ENCODE data around the gene SLC29A1.

SLC29A1 gene

DNA sequence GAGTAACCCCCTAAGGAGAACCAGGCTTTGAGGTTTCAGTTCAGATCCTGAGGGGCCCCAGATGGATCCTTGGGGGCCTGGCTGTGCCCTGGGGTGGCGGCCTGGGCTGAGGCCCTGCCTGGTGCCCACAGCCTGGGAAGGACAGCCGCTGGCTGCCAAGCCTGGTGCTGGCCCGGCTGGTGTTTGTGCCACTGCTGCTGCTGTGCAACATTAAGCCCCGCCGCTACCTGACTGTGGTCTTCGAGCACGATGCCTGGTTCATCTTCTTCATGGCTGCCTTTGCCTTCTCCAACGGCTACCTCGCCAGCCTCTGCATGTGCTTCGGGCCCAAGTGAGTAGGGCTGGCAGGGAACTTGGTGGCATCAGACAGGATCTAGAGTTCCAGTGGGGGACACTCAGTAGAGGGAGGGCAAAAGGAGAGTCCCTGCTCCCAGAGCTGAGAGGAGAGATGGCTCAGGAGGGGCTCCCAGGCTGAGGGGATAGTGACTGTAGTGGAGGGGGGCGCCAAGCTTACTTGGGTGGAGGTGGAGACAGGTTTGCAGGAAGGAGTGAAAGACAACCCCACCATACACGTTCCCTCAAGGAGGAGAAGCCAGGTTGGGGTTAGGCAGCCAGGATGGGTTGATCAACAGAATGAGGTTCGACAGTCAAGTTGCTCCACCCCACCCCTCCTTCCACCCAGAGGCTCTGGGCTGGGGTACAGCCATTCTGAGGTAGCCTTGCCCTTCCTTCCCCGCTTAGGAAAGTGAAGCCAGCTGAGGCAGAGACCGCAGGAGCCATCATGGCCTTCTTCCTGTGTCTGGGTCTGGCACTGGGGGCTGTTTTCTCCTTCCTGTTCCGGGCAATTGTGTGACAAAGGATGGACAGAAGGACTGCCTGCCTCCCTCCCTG is 9.5 kb downstream of the SLC29A1 start:
- Histone ChIP-seq H3K14ac (ENCODE audit: low read length in 2 of 2) (no peak overlapping the region), H3K27me3 (ENCODE audit: control insufficient read depth in 1 of 2, insufficient read depth in 1 of 2, low read length in 2 of 2) (no peaks in the 10 kb centered on the region), H3K79me1 (replicated peaks; ENCODE audit: low read length, poor library complexity, severe bottlenecking) (peaks cover 10% of the 10 kb centered on the region), H4K91ac (ENCODE audit: low read length) (no peak overlapping the region), H3K18ac (ENCODE audit: low read depth in 1 of 2, low read length in 2 of 2) (no peak overlapping the region), H3K4me3 (ENCODE audit: insufficient read depth in 1 of 2, low read depth in 1 of 2, low read length in 2 of 2) (no peak overlapping the region), H2AFZ (ENCODE audit: low read depth, low read length) (no peak overlapping the region), H3K4me1 (ENCODE audit: control insufficient read depth, insufficient read depth, low read depth, low read length) (peaks cover 20% of the 10 kb centered on the region), H4K8ac (ENCODE audit: low read length) (no peak overlapping the region), H2BK15ac (ENCODE audit: low read depth, poor library complexity, severe bottlenecking) (no peak overlapping the region), H3K4ac (ENCODE audit: low read depth in 1 of 2, low read length in 2 of 2) (no peak overlapping the region), H2BK12ac (ENCODE audit: low read length in 2 of 2) (peak overlapping the region in 1 of 2 experiments; percentile 26), H3K9ac (ENCODE audit: low read length) (peak overlapping the region; percentile 58), H2BK5ac (ENCODE audit: low read depth, low read length, poor library complexity, severe bottlenecking) (no peak overlapping the region), H3K36me3 (ENCODE audit: control insufficient read depth in 1 of 2, insufficient read depth in 2 of 2, low read depth in 1 of 2, low read length in 2 of 2) (peaks cover 14 to 54% of the 10 kb centered on the region in 2 experiments), H2AK5ac (ENCODE audit: low read length, severe bottlenecking) (peak overlapping the region; percentile 10), H2BK120ac (ENCODE audit: low read depth, low read length) (no peak overlapping the region), H3K9me3 (ENCODE audit: control insufficient read depth, low read length) (no peaks in the 10 kb centered on the region), H3K4me2 (ENCODE audit: low read length, poor library complexity, severe bottlenecking) (no peak overlapping the region), H3K23ac (ENCODE audit: low read length in 2 of 2) (peak overlapping the region in 1 of 2 experiments; percentile 25), H3K27ac (ENCODE audit: low read length, poor library complexity, severe bottlenecking) (no peak overlapping the region)
- 95% methylated on average over 15 of the region's 16 CpGs for WGBS
- DNase-seq, result no peak

DNA sequence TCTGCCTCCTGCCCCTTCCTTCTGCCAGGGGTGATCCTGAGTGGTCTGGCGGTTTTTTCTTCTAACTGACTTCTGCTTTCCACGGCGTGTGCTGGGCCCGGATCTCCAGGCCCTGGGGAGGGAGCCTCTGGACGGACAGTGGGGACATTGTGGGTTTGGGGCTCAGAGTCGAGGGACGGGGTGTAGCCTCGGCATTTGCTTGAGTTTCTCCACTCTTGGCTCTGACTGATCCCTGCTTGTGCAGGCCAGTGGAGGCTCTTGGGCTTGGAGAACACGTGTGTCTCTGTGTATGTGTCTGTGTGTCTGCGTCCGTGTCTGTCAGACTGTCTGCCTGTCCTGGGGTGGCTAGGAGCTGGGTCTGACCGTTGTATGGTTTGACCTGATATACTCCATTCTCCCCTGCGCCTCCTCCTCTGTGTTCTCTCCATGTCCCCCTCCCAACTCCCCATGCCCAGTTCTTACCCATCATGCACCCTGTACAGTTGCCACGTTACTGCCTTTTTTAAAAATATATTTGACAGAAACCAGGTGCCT is 10.2 kb downstream of the SLC29A1 start:
- no peak for DNase-seq
- peak overlapping the region; percentile 10 for H2AK5ac ChIP-seq (ENCODE audit: low read length, severe bottlenecking)
- peak overlapping the region in 1 of 2 experiments; percentile 54 for H3K18ac ChIP-seq (ENCODE audit: low read depth in 1 of 2, low read length in 2 of 2)
- H2BK12ac ChIP-seq (ENCODE audit: low read length in 2 of 2), result peak overlapping the region in 1 of 2 experiments; percentile 29
- H2BK5ac ChIP-seq (ENCODE audit: low read depth, low read length, poor library complexity, severe bottlenecking), result no peak overlapping the region
- H3K79me1 ChIP-seq (replicated peaks; ENCODE audit: low read length, poor library complexity, severe bottlenecking), result peaks cover 6% of the 10 kb centered on the region
- H3K9ac ChIP-seq (ENCODE audit: low read length), result peak overlapping the region; percentile 58
- H3K4me2 ChIP-seq (ENCODE audit: low read length, poor library complexity, severe bottlenecking), result no peak overlapping the region
- no peak overlapping the region for H3K14ac ChIP-seq (ENCODE audit: low read length in 2 of 2)
- no peak overlapping the region for H4K8ac ChIP-seq (ENCODE audit: low read length)
- 91% methylated on average over 11 of the region's 14 CpGs for WGBS
- no peak overlapping the region for H3K4ac ChIP-seq (ENCODE audit: low read depth in 1 of 2, low read length in 2 of 2)
- H3K27ac ChIP-seq (ENCODE audit: low read length, poor library complexity, severe bottlenecking), result no peak overlapping the region
- no peak overlapping the region for H2BK15ac ChIP-seq (ENCODE audit: low read depth, poor library complexity, severe bottlenecking)
- H3K27me3 ChIP-seq (ENCODE audit: control insufficient read depth in 1 of 2, insufficient read depth in 1 of 2, low read length in 2 of 2), result no peaks in the 10 kb centered on the region
- no peak overlapping the region for H3K4me3 ChIP-seq (ENCODE audit: insufficient read depth in 1 of 2, low read depth in 1 of 2, low read length in 2 of 2)
- peaks cover 14 to 49% of the 10 kb centered on the region in 2 experiments for H3K36me3 ChIP-seq (ENCODE audit: control insufficient read depth in 1 of 2, insufficient read depth in 2 of 2, low read depth in 1 of 2, low read length in 2 of 2)
- no peak overlapping the region for H4K91ac ChIP-seq (ENCODE audit: low read length)
- no peak overlapping the region for H3K23ac ChIP-seq (ENCODE audit: low read length in 2 of 2)
- H2BK120ac ChIP-seq (ENCODE audit: low read depth, low read length), result no peak overlapping the region
- H3K4me1 ChIP-seq (ENCODE audit: control insufficient read depth, insufficient read depth, low read depth, low read length), result peaks cover 23% of the 10 kb centered on the region
- H2AFZ ChIP-seq (ENCODE audit: low read depth, low read length), result no peak overlapping the region
- no peaks in the 10 kb centered on the region for H3K9me3 ChIP-seq (ENCODE audit: control insufficient read depth, low read length)

DNA sequence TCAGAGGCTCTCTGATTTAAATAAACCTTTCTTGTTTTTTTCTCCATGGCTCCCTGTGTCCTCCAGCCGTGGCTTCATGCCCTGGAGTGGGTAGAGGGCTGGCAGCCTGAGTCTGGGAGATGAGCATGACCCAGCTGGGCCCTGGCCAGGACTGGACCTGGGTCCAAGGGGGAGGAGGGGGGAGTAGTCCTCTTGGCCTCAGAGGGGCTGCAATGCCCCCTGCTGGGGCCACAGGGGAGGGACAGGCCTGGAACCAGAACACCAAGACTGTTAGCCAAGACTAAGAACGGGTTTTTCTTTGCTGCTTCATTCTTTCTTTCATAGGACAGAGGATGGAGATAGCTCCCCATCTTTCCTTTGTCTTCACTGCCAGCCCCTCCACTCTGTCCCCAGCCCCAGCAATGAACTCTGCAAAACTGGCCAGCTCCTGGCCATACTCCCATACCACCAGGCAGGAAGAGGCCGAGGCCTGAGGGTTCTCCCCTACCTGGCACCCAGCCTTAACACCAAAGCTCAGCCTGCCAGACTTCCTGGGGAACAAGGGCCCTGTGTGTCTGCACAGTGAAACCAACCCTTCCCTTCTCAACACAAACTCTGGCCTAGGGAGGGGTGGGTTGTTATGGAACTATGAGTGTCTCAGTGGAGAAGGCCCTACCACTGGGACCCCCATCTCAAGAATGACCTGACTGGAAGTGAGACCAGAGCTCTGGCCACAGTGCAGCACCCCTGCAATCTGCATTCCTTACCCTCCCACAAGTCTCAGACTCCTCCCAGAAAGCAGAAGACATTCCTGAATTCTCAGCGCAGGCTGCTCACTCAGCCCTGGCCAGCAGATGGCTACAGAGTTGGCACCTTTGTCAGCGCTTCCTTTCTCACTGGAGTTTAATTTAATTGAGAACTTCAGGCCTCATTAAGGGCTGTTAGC is 11.0 kb downstream of the SLC29A1 start:
- H3K4me1 ChIP-seq (ENCODE audit: control insufficient read depth, insufficient read depth, low read depth, low read length), result peaks cover 25% of the 10 kb centered on the region
- peak overlapping the region; percentile 3 to 44 for H3K18ac ChIP-seq (ENCODE audit: low read depth in 1 of 2, low read length in 2 of 2)
- no peak overlapping the region for H2BK15ac ChIP-seq (ENCODE audit: low read depth, poor library complexity, severe bottlenecking)

More for the DNA sequence above, 11.0 kb downstream of the SLC29A1 start:
- Histone ChIP-seq H3K27ac (ENCODE audit: low read length, poor library complexity, severe bottlenecking) (peak overlapping the region; percentile 74), H3K79me1 (replicated peaks; ENCODE audit: low read length, poor library complexity, severe bottlenecking) (peaks cover 2% of the 10 kb centered on the region), H2AFZ (ENCODE audit: low read depth, low read length) (no peak overlapping the region), H3K23ac (ENCODE audit: low read length in 2 of 2) (no peak overlapping the region), H3K9me3 (ENCODE audit: control insufficient read depth, low read length) (no peaks in the 10 kb centered on the region), H2BK5ac (ENCODE audit: low read depth, low read length, poor library complexity, severe bottlenecking) (peak overlapping the region; percentile 25), H2BK12ac (ENCODE audit: low read length in 2 of 2) (peak overlapping the region; percentile 7 to 27), H3K4me3 (ENCODE audit: insufficient read depth in 1 of 2, low read depth in 1 of 2, low read length in 2 of 2) (no peak overlapping the region), H3K4ac (ENCODE audit: low read depth in 1 of 2, low read length in 2 of 2) (peak overlapping the region in 1 of 2 experiments; percentile 13), H3K14ac (ENCODE audit: low read length in 2 of 2) (peak overlapping the region in 1 of 2 experiments; percentile 4), H2BK120ac (ENCODE audit: low read depth, low read length) (no peak overlapping the region), H3K36me3 (ENCODE audit: control insufficient read depth in 1 of 2, insufficient read depth in 2 of 2, low read depth in 1 of 2, low read length in 2 of 2) (peaks cover 14 to 42% of the 10 kb centered on the region in 2 experiments), H3K27me3 (ENCODE audit: control insufficient read depth in 1 of 2, insufficient read depth in 1 of 2, low read length in 2 of 2) (no peaks in the 10 kb centered on the region), H4K91ac (ENCODE audit: low read length) (peak overlapping the region; percentile 2), H2AK5ac (ENCODE audit: low read length, severe bottlenecking) (peak overlapping the region; percentile 44), H4K8ac (ENCODE audit: low read length) (peak overlapping the region; percentile 30), H3K4me2 (ENCODE audit: low read length, poor library complexity, severe bottlenecking) (no peak overlapping the region), H3K9ac (ENCODE audit: low read length) (peak overlapping the region; percentile 58)
- WGBS, result 47% methylated on average over 5 of the region's 5 CpGs
- peak; percentile 75 for DNase-seq
